Panc1 (cell line): Measurements from ENCODE around the gene BANF1.

Source experiments
- CTCF ChIP-seq: fragments of 450-650 bp; IDR thresholded peaks from 2 replicates; pipeline ENCODE4 v1.5.1; 2017; ENCODE audit warnings: mild to moderate bottlenecking
- POLR2AphosphoS5 ChIP-seq: IDR thresholded peaks from 2 replicates; pipeline ENCODE4 v1.6.1; 2012; ENCODE audit warnings: mild to moderate bottlenecking, low read depth, low read length, moderate library complexity
- REST ChIP-seq, 2 experiments: IDR thresholded peaks; 2 replicates each; pipeline ENCODE4 v1.6.1; 2011 to 2012; ENCODE audit warnings: low read depth in 2 of 2, control low read depth in 1 of 2, low read length in 1 of 2, mild to moderate bottlenecking in 1 of 2, moderate library complexity in 1 of 2; ENCODE audit not compliant: insufficient read depth in 1 of 2
- SIN3A ChIP-seq: IDR thresholded peaks from 2 replicates; pipeline ENCODE4 v1.6.1; 2012; ENCODE audit warnings: low read depth, mild to moderate bottlenecking, low read length, moderate library complexity, borderline replicate concordance; ENCODE audit not compliant: insufficient read depth
- TCF7L2 ChIP-seq: IDR thresholded peaks from 2 replicates; pipeline ENCODE4 v1.6.1; 2011; ENCODE audit warnings: mild to moderate bottlenecking, low read depth, low read length, inconsistent platforms

- TF ChIP-seq CTCF (no peak), REST (IDR thresholded peaks at IDR 0.05; ENCODE audit: insufficient read depth in 1 of 2, low read depth in 2 of 2, low read length in 1 of 2) (no peak), TCF7L2 (no peak), POLR2AphosphoS5 (no peak), SIN3A (no peak)
These were observed 23.7 kb upstream of the BANF1 start for GRCh38 chr11:65978391-65979238.
